ENCODE measurements around the gene BRD7. TPM values are rescaled to one million over a fixed set of nuclear protein-coding genes. Genes with fewer than 3 reads are reported as not detected.

Gene BRD7
- total RNA-seq, 1 experiment from 2014 or later, result 45.6 TPM

DNA sequence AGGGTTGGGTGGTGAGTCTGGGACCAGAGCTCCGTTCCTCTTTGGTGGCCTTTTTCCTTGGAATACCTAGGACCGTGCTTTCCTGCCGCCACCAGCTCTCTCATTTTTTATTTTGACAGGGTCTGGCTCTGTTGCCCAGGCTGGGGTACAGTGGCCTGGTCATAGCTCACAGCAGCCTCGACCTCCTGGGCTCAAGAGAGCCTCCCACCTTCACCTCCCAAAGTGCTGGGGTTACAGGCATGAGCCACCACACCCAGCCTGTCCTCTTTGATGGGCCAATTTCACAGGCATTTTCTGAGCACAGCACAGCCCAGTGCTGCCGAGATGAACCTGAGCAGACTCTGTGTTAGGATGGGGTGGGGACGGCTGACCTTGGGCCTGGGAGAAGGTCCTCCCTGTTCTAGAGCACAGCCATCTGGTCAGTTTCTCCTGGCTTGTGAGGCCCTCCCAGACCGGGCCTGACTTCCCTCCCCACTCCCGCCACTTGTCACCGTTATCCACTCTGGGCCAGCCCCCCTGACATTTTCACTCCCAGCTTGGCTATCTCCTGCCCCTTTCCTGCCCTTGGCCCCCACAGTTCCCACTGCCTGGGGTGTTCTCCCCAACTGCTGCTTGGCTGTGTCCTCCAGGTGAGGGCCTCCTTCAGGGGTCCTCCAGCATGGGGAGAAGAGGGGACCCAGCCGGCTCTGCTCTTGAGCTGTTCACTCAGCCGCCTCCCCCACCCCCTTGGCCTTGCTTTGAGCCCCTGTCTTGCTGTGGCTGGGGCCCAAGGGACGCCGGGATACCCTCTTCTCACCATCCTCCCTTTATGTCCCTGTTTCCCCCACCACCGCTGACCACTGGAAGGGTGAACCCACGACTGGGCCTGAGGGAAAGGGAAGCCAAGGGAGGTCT, 97.4 kb downstream of the BRD7 start:
- TF ChIP-seq POLR2AphosphoS5 (IDR thresholded peaks at IDR 0.05; ENCODE audit: low read depth, low read length) (no peak), TCF7L2 (IDR thresholded peaks at IDR 0.05; ENCODE audit: low read depth, low read length) (no peak), SIN3A (IDR thresholded peaks at IDR 0.05; ENCODE audit: borderline replicate concordance, insufficient read depth, low read depth, low read length) (no peak)
- TF ChIP-seq, protein P1, sequence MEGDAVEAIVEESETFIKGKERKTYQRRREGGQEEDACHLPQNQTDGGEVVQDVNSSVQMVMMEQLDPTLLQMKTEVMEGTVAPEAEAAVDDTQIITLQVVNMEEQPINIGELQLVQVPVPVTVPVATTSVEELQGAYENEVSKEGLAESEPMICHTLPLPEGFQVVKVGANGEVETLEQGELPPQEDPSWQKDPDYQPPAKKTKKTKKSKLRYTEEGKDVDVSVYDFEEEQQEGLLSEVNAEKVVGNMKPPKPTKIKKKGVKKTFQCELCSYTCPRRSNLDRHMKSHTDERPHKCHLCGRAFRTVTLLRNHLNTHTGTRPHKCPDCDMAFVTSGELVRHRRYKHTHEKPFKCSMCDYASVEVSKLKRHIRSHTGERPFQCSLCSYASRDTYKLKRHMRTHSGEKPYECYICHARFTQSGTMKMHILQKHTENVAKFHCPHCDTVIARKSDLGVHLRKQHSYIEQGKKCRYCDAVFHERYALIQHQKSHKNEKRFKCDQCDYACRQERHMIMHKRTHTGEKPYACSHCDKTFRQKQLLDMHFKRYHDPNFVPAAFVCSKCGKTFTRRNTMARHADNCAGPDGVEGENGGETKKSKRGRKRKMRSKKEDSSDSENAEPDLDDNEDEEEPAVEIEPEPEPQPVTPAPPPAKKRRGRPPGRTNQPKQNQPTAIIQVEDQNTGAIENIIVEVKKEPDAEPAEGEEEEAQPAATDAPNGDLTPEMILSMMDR (IDR thresholded peaks at IDR 0.05), result no peak
- TF ChIP-seq, protein P2, sequence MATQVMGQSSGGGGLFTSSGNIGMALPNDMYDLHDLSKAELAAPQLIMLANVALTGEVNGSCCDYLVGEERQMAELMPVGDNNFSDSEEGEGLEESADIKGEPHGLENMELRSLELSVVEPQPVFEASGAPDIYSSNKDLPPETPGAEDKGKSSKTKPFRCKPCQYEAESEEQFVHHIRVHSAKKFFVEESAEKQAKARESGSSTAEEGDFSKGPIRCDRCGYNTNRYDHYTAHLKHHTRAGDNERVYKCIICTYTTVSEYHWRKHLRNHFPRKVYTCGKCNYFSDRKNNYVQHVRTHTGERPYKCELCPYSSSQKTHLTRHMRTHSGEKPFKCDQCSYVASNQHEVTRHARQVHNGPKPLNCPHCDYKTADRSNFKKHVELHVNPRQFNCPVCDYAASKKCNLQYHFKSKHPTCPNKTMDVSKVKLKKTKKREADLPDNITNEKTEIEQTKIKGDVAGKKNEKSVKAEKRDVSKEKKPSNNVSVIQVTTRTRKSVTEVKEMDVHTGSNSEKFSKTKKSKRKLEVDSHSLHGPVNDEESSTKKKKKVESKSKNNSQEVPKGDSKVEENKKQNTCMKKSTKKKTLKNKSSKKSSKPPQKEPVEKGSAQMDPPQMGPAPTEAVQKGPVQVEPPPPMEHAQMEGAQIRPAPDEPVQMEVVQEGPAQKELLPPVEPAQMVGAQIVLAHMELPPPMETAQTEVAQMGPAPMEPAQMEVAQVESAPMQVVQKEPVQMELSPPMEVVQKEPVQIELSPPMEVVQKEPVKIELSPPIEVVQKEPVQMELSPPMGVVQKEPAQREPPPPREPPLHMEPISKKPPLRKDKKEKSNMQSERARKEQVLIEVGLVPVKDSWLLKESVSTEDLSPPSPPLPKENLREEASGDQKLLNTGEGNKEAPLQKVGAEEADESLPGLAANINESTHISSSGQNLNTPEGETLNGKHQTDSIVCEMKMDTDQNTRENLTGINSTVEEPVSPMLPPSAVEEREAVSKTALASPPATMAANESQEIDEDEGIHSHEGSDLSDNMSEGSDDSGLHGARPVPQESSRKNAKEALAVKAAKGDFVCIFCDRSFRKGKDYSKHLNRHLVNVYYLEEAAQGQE (IDR thresholded peaks at IDR 0.05; ENCODE audit: insufficient read depth in 1 of 2, low read depth in 2 of 2, low read length in 1 of 2), result no peak
- no peaks in the 10 kb centered on the region for H3K27me3 ChIP-seq (ENCODE audit: control insufficient read depth, insufficient read depth, low read length)
- in situ Hi-C loops (cut with HindIII; ENCODE audit: low pct_unique_long_range_greater_than_20kb, low sequenced_read_pairs), result no loop called here
- no peaks in the 10 kb centered on the region for H3K9me3 ChIP-seq (ENCODE audit: control insufficient read depth, insufficient read depth, low read depth, low read length)
- no peaks in the 10 kb centered on the region for H3K36me3 ChIP-seq (ENCODE audit: control insufficient read depth, insufficient read depth, low read length)
- no peak for ATAC-seq
- no peak overlapping the region for H3K4me3 ChIP-seq (ENCODE audit: low read depth in 2 of 2, low read length in 2 of 2)
- no peak for DNase-seq (ENCODE audit: low read depth, low spot score)
- no peak overlapping the region for H3K27ac ChIP-seq (ENCODE audit: low read length)
- no peaks in the 10 kb centered on the region; the same call in 1 of the 2 replicates for H3K4me1 ChIP-seq (ENCODE audit: control insufficient read depth, insufficient read depth, low read length)
- CTCF ChIA-PET, result no interaction called here
- BruUV-seq (replicated peaks), result no TSS peak
- intact Hi-C loops (cut with micrococcal nuclease; ENCODE audit: unreplicated experiment), result no loop called here
- POLR2A ChIA-PET, result no interaction called here

GRCh38 chr16:50270510-50271147, 98.2 kb downstream of the BRD7 start:
- Histone ChIP-seq H3K9me3 (ENCODE audit: control insufficient read depth, insufficient read depth, low read depth, low read length) (no peaks in the 10 kb centered on the region), H3K4me1 (ENCODE audit: control insufficient read depth, insufficient read depth, low read length) (peaks cover 6% of the 10 kb centered on the region)
- in situ Hi-C loops (cut with HindIII; ENCODE audit: low pct_unique_long_range_greater_than_20kb, low sequenced_read_pairs), result no loop called here

More at GRCh38 chr16:50270510-50271147, 98.2 kb downstream of the BRD7 start:
- no peaks in the 10 kb centered on the region for H3K27me3 ChIP-seq (ENCODE audit: control insufficient read depth, insufficient read depth, low read length)
- TF ChIP-seq SIN3A (IDR thresholded peaks at IDR 0.05; ENCODE audit: borderline replicate concordance, insufficient read depth, low read depth, low read length), result no peak
- no peak for TF ChIP-seq POLR2AphosphoS5 (IDR thresholded peaks at IDR 0.05; ENCODE audit: low read depth, low read length)
- TF ChIP-seq TCF7L2 (IDR thresholded peaks at IDR 0.05; ENCODE audit: low read depth, low read length), result no peak
- TF ChIP-seq, protein P1 (IDR thresholded peaks at IDR 0.05), result no peak
- TF ChIP-seq, protein P2 (IDR thresholded peaks at IDR 0.05; ENCODE audit: insufficient read depth in 1 of 2, low read depth in 2 of 2, low read length in 1 of 2), result no peak
- ChIA-PET POLR2A (no interaction called here), CTCF (no interaction called here)
- intact Hi-C loops (cut with micrococcal nuclease; ENCODE audit: unreplicated experiment), result no loop called here
- DNase-seq (ENCODE audit: low read depth, low spot score), result no peak
- no peak overlapping the region for H3K27ac ChIP-seq (ENCODE audit: low read length)
- no peak for ATAC-seq
- BruUV-seq (replicated peaks), result no TSS peak
- no peak overlapping the region for H3K4me3 ChIP-seq (ENCODE audit: low read depth in 2 of 2, low read length in 2 of 2)
- H3K36me3 ChIP-seq (ENCODE audit: control insufficient read depth, insufficient read depth, low read length), result no peaks in the 10 kb centered on the region
